ENCODE measurements around the gene FBL.
"Not testable (repeated sequence)": the region's sequence is repeated elsewhere in the genome, so short reads cannot be mapped to it uniquely, and the experiment has no call there.

Gene FBL

DNA sequence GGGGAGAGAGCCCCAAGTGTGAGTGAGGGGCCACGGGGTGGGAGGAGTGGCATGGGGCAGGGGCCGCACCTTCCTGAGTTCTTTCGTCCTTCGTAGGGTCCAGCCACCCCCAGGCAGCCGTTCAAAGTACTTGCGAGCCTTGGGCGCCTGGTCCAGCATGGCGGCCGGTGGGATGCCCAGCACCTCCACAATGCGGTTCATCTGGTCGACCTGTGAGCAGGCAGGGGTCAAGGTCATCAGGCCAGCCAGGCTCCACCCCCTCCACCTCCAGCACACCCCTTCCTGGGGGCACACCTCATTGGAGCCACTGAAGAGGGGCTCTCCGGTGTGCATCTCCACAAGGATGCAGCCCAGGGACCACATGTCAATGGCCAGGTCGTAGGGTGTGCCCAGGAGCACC is 19.0 kb downstream of the FBL start:
- in situ Hi-C loops (cut with HindIII; ENCODE audit: low sequenced_read_pairs), result no loop called here

DNA sequence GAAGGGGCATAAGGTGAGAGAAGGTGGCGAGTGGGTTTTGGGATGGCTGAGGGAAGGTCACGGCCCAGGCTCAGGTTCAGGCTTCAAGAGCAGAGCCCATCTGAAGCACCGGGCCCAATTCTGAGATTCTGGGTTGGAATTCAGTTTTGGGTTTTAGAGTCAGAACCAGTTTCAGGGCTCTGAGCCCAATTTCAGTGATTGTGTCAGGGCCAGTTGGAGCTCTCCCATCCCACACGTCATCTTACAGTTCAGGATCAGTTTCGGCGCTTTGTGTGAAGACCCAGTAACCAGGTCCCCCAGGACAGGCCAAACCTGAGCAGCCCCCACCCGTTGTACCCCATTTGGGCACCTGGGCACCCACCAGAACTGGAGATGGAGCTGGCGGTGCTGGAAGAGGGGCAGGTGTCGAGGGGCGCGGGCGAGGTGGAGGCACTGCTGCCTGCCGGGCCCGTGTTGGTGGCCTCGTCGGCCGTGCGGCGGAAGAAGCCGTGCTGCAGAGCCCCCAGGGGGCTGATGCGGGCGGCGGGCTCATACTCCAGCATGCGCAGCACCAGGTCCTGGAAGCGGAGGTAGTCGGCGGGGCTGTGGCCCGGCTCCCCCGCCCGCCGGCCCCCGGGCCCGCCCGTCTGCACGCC is 19.8 kb downstream of the FBL start:
- in situ Hi-C loops (cut with HindIII; ENCODE audit: low sequenced_read_pairs), result no loop called here

DNA sequence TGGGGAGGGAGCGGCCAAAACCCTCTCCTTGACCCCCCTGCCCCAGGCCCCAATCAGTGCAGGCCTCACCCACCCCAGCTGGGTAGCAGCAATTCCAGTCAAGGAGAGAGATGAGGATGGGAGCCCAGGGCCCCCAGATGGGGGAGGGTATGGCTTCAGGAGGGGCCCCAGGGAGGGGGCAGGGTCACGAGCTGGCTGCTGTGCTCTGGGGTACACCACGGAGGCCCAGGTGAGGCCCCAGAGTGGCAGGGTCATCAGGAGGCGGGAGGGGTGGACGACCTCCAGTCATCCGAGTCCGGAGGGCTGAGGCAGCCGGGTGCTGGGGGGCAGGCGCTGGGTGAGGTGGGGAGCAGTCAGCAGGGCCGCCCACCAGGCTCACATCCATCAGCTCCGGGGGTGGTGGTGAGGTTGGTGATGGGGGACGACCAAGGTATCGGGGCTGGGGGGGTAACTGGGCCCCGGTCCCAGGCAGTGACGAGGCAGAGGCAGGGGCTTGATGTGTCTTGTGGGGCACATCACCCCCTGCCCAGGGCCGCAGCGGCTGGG is 20.6 kb downstream of the FBL start:
- in situ Hi-C loops (cut with HindIII; ENCODE audit: low sequenced_read_pairs), result no loop called here

DNA sequence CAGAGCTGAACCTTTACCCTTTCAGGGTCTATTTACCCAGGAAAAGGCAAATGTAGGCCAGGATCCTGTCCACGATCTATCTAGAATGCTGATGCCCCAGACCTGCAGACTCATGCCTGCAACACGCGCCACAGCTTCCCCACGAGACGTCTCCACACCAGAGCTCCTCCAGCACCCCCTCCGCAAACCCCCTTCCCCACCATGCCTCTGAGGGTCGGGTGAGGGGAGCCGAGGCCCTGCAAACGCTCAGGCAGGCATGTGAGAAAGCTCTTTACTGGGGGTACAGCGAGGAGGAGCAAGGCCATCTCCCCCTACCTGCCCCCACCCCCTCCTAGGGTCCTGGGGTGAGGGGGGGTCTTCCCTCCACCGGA is 21.1 kb downstream of the FBL start:
- in situ Hi-C loops (cut with HindIII; ENCODE audit: low sequenced_read_pairs), result no loop called here

DNA sequence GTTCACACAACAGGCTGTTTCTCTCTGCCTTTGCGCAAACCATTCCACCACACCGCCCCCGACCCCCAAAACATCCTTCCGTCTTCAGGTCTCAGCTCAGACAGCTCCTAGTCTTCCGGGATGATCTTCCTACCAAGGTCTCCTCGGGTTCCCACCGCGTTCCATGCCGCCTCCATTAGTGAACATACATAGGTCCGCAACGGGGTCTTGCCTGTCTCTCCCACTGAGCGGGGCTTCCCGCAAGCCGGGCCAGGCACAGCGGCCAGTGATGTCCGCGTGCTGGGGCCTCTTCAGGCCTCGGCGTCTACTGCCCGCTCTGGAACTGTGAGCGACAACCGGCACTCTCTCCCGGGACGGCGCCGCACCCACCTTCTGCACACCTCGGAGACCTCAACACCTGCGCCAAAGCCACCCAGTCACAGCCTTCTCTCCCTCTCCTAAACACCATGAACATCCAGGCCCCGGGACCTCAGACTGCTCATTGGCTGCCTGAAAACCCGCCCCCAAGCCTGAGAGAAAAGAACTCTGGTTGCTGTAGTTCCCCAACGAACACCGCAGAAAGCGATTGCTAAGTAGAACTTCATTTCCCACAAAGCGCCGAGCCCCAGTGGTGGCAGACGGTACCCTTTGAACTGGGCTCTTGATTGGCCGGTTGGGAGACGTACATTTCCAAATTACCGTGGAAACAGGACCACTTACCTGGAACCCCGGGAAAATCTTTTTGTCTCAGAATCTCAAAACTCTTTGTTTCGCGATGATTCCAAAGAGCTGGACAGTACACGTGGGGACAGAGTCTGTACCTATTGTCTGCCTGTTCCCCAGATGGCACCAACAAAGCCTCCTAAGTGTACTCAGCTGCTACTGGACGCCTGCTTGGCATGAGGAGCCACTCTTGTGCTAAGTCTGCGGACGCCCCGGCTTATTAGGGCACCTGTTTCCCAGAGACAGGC is 21.8 kb downstream of the FBL start:
- in situ Hi-C loops (cut with HindIII; ENCODE audit: low sequenced_read_pairs), result no loop called here

DNA sequence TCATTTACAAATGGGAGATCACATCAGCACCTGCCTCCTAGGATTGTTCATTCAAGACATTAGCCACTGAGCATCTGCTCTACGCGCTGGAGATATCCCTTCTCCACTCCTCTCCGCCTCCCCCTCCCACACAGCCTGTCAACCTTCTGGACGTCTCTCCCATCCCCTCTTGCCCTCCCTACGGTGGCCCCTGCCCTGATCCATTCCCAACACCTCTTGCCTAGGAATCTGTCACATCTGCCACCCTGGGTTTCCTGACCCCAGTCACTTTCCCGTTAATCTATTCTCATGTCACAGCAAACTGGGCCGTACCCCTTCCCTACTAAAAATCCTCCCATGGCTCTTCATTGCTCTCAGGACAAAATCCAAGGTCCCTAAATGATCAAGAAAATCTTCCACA is 22.5 kb downstream of the FBL start:
- in situ Hi-C loops (cut with HindIII; ENCODE audit: low sequenced_read_pairs), result no loop called here

DNA sequence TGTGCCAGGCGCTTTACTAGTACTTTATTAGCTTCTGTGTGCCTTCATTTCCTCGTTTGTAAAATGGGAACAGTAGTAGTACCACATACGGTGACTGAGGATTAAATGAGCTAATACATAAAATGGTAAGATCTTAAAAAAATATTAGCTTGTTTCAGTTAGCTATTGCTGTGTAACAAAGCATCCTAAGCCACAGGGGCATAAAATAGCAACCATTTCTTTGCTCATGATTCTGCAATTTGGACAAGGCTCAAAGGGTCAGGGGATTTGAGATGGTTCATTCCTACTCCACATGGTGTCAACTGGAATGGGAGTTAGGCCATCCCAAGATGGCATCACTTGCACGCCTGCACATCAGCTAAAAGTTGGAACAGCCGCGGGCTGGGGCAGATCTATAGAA is 25.5 kb downstream of the FBL start:
- in situ Hi-C loops (cut with HindIII; ENCODE audit: low sequenced_read_pairs), result no loop called here

DNA sequence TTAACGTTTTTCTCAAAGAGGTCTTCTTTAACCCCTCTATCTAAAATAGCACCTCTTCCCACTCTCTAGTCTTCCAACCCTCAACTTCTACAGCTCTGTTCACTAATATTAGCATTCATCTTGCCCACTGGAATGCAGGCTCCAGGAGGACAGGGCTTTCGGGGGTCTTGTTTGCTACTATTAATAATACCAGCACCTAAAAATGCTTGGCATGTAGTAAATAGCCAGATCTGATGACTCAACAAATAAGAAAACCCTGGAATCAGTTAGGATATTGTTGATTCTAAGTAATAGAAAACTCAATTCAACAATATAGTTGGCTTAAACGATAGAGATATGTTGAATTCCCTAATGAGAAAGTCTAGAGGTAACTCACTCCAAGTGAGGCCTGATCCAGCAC is 26.4 kb downstream of the FBL start:
- in situ Hi-C loops (cut with HindIII; ENCODE audit: low sequenced_read_pairs), result no loop called here

DNA sequence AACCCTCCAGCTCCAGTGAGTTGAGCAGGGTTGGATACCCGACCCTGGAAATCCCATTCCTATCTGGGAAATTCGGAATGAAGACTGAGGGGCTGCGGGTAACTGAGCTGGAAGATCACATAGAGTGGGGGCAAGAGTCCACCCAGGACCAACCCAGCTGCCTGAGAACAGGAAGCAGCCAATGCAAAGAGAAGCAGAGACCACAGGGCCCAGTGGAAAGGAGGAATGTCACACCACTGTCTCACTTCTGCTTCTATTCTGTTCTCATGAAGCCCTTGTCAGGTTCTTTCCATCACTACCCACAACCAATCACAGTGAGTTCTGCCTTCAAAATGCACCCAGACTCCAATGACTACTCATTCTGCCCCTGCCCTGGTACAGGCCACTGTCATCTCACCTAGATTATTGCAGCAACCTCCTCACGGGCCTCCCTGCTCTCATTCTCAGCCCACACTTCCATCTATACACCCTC is 27.5 kb downstream of the FBL start:
- in situ Hi-C loops (cut with HindIII; ENCODE audit: low sequenced_read_pairs), result no loop called here

DNA sequence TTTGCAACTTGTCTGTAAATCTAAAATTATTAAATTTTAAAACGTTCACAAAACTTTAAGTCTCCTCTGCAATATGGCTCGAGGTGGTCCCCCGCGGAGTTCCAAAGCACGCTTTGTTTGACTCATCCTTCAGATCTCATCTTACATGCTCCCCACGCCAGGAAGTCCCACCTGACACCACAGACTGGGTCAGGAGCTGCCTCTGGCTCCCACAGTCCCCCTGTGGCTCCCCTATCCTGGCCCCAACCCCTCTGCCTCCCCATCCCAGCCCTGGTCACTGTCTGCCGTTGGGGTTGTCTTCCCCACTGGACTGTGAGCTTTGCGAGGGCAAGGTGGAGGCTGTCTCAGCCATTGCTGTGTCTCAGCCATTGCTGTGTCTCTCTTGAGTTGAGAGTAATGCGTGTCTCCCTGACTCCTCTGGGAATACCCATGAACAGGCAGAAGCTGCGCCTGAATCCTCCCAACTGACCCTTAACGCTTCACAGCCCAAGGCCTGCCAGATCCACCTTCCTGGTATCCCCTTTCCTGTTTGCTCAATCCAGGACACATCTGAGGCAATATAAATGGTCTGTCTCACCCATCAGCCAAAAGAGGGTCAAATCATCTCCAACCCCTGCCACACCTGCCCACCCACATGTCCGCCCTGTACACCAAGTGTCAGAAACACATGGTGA is 28.2 kb downstream of the FBL start:
- in situ Hi-C loops (cut with HindIII; ENCODE audit: low sequenced_read_pairs), result no loop called here

DNA sequence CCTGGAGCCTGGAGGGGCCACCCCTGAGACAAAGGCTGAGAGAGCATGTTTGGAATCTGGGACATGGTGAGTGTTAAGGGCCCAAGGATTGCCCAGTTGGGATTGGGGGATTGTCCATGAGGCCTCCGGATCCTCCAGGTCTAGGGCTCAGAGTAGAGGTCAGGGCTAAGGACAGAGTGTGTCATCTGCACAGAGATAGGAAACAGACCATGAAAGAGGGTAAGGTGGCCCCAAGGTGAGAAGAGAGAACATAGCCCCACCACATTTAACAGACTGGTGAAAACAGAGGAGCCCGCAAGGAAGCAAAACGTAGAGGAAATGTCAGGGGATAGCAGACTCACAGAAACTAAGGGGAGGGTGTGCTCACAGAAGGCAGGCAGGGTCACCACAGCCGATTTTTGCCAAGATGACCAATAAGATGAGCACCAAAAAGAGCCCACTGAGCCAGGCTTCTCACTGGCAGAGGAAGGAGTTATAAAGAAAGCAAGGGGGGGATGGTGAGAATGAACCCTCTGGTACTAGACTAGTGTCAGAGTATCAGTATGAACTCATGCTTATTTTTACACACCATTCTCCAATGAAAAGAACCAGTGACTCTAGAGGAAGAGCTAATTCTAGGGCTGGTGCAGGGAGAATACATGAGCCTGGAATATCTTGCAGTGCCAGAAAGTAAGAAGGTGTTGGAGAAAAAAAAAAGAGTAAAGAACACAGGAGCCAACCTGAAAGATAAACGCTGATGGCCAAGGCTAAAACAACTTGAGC is 29.7 kb downstream of the FBL start:
- in situ Hi-C loops (cut with HindIII; ENCODE audit: low sequenced_read_pairs), result no loop called here

DNA sequence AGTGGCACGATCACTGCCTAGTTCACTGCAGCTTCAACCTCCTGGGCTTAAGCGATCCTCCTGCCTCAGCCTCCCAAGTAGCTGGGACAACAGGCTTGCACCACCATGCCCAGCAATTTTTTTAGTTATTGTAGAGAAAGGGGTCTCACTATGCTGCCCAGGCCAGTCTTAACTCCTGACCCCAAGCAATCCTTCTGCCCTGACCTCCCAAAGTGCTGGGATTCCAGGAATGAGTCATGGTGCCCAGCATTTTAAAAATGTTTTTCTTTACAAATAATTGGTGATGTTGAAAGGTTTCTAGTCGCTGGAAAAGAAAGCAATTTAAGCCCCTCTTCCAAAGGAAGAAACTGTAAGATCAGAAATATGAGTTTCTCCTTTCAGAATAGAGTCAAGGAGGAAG is 31.6 kb downstream of the FBL start:
- in situ Hi-C loops (cut with HindIII; ENCODE audit: low sequenced_read_pairs), result no loop called here

DNA sequence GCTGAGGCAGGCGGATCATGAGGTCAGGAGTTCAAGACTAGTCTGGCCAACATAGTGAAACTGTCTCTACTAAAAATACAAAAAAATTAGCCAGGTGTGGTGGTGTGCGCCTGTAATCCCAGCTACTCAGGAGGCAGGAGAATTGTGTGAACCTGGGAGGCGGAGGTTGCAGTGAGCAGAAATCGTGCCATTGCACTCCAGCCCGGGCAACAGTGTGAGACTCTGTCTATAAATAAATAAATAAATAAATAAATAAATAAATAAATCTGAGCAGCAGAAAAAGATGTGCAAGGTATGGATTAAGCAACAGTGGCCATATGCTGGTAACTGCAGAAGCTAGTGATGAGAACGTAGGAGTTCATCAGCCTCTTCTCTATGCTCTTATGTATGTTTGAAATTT is 32.1 kb downstream of the FBL start:
- in situ Hi-C loops (cut with HindIII; ENCODE audit: low sequenced_read_pairs), result not testable (repeated sequence)

DNA sequence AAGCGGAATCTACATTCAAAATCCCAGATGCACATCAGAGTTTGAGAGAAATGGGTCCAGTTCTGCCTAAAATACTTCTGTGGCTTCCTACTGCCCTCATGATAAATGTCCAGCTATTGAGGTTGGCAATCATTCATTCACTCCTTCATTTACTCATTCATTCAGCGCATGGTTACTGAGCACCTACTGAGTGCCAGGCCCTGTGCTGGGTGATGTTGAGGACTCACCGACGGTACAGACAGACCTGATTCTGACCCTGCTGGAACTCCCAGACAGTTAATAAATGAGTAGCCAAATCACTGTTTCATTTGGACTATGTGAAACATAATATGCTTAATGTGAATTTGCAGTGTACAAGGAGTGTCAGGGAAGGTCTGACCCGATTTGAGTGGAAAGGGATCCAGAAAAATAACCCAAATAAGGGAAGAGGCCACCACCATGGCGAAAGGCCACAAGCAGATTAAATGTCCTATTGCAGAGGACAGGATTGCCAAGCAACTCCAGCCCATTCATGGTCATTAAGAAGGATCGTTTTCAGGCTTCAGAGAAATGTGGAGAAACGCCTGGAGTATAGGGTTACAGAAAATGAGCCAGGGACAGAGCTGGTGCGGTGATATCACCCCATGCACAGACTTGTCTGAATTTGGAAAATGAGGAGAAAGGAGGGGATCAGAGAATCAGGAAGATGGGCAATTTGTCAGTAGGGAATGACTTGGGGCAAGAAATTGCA is 32.8 kb downstream of the FBL start:
- in situ Hi-C loops (cut with HindIII; ENCODE audit: low sequenced_read_pairs), result no loop called here

DNA sequence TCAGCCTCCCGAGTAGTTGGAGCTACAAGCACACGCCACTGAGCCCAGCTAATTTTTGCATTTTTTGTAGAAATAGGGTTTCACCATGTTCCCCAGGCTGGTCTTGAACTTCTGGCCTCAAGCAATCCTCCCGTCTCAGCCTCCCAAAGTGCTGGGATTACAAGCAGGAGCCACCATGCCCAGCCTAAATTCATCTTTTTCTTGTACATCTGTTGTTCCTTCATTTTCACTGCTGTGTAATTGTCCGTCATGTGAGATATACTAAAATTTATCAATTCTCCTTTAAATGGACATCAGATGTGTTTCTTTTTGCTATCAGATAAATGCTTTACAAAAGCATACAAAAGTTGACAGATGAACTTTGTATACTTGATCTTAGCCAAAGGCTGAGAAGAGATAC is 35.1 kb downstream of the FBL start:
- in situ Hi-C loops (cut with HindIII; ENCODE audit: low sequenced_read_pairs), result no loop called here

DNA sequence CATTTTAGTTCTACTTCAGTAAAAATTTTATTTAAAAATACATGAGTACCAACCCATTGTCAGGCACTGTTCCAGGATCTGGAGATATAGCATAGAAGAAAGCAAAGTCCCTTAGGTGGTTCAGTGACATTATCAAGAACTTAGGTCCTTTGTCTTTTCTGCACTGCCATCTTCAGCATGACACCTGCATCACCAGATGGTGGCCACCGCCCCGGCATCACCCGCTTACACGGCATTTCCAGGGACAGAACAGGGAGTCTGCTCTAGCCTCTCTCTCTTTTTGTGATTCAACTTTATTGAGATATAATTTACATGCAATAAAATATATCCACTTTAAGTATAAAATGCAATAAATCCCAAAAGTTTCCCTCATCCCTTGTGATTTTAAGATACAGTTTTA is 35.8 kb downstream of the FBL start:
- in situ Hi-C loops (cut with HindIII; ENCODE audit: low sequenced_read_pairs), result no loop called here

DNA sequence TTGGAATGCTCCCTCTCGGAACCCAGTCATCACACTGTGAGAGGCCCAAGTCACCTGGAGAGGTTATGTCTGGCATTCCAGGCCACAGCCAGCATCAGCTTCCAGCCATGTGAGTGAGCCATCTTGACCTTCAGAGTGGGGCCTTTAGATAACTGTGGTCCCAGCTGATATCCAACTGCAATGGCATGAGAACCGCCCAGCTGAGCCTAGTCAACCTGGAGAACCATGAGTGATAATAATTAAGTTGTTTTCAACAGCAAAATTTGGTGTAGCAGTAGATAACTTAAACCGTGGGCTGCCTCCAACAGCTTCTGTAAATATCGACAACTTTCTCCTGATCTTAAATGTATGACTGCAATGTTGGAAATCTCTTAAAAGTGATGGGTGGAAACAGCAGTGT is 36.8 kb downstream of the FBL start:
- in situ Hi-C loops (cut with HindIII; ENCODE audit: low sequenced_read_pairs), result no loop called here

DNA sequence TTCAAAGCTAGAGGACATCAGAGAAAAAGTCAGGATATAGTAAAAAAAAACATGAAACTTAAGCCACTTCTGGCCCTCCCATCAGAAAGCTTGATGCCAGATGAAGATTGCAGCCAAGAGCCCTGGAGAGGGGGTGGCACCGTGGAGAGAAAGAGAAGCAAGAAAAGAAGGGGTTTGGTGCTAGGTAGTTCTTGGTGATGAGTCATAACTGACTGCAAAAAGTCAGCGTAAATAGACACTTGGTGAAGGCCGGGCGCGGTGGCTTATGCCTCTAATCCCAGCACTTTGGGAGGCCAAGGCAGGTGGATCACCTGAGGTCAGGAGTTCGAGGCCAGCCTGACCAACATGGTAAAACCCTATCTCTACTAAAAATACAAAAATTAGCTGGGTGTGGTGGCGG is 37.5 kb downstream of the FBL start:
- in situ Hi-C loops (cut with HindIII; ENCODE audit: low sequenced_read_pairs), result not testable (repeated sequence)

DNA sequence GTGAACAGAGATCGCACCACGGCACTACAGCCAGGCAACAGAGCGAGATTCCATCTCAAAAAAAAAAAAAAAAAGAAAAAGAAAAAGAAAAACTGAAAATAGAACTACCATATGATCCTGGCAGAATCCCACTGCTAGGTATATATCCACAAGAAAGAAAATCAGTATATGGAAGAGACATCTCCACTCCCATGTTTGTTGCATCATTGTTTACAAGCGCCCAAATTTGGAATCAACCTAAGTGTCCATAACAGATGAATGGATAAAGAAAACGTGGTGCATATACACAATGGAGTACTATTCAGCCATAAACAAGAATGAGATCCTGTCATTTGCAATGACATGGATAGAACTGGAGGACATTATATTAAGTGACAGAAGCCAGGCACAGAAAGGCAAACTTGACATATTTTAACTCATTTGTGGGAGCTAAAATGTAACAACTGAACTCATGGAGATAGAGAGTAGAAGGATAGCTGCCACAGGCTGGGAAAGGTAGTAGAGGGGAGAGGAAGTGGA is 38.3 kb downstream of the FBL start:
- in situ Hi-C loops (cut with HindIII; ENCODE audit: low sequenced_read_pairs), result no loop called here

DNA sequence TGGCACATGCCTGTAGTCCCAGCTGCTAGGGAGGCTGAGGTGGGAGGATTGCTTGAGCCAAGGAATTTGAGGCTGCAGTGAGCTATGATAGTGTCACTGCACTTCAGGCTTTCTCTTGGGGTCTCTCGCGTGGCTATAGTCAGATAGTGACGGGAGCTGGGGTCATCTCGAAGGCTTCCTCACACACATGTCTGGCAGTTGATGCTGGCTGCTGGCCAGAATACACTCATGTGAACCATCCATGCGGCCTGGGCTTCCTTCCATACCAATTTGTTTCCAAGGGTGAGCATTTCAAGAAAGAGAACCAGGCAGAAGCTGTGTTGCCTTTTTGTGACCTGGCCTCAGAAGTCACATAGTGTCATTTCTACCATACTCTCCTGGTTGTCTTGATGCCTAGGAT is 41.1 kb downstream of the FBL start:
- in situ Hi-C loops (cut with HindIII; ENCODE audit: low sequenced_read_pairs), result no loop called here

Data from endothelial cell of hepatic sinusoid (primary cell).